ENCODE data around the gene TTLL4.

DNA sequence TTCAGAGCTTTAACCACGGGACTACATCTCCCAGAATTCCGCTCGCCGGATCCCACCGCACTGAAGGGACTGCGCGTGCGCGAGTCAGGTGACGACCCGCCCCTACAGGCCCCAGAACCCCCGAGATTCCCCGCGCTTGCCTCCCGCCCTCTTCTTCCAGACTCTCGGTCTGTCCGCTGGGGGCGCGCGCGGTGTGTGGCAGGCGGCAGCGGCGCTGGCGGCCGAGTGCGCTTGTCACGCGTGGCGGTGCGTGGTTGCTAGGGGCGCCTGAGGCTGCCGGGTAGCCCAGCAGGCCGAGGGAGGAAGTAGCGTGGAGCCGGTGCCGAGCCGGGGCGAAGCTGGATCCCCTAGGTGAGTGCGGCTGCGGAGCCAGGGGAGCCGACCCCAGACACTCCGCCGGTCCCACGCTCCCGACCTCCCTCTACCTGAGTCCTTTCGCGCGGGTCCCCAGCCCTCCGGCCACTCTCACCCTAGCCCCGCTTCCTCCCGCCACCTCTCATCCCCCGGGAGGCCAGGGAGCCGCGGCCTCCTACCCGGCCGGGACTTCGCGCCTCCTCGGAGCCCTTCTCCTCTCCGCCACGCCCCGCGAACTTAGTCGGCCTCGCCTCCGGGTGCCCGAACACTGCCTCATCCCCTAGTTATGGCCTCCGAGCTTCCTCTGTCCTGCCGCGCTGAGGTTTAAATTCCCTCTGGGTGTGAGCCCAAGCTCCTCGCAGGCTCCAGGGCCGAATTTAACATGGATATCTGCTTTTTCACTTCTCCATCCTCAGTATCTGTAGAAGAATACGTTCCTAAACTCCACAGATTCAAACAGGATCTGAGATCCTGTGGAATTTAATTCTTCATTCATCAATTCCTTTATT lies at the start of gene TTLL4:
- TF ChIP-seq, protein P1, sequence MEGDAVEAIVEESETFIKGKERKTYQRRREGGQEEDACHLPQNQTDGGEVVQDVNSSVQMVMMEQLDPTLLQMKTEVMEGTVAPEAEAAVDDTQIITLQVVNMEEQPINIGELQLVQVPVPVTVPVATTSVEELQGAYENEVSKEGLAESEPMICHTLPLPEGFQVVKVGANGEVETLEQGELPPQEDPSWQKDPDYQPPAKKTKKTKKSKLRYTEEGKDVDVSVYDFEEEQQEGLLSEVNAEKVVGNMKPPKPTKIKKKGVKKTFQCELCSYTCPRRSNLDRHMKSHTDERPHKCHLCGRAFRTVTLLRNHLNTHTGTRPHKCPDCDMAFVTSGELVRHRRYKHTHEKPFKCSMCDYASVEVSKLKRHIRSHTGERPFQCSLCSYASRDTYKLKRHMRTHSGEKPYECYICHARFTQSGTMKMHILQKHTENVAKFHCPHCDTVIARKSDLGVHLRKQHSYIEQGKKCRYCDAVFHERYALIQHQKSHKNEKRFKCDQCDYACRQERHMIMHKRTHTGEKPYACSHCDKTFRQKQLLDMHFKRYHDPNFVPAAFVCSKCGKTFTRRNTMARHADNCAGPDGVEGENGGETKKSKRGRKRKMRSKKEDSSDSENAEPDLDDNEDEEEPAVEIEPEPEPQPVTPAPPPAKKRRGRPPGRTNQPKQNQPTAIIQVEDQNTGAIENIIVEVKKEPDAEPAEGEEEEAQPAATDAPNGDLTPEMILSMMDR (IDR thresholded peaks at IDR 0.05; ENCODE audit: insufficient read depth, low read length, poor library complexity, severe bottlenecking) = peak; percentile 77
- no peak for TF ChIP-seq EZH2phosphoT487 (conservative IDR thresholded peaks at IDR 0.05; ENCODE audit: low read length)

Data from SU-DHL-6 (cell line).